H1 (cell line): ENCODE results near the gene KLHL40. TPM values are rescaled to one million over a fixed set of nuclear protein-coding genes. Genes with fewer than 3 reads are reported as not detected.

ENCODE experiments used
- BACH1 ChIP-seq: IDR thresholded peaks from 2 replicates; pipeline ENCODE4 v1.6.1; 2012; ENCODE audit warnings: low read length, improper control_type of control experiment
- USF2 ChIP-seq: IDR thresholded peaks from 2 replicates; pipeline ENCODE4 v1.6.1; 2011; ENCODE audit warnings: low read length, improper control_type of control experiment
- polyA plus RNA-seq, 7 experiments: library from polyadenylated mRNA; depleted of rRNA in 3 of 7; stranded (reverse) in 5 of 7; unstranded in 2 of 7; fragments of >200 nt in 5 of 7; fragments of 200-250 nt in 2 of 7; gene quantifications; 1 replicate in 5 of 7; 2 replicates in 1 of 7; 4 replicates in 1 of 7; pipeline versions ENCODE4 v1.2.1 to v1.2.3, GENCODE V29; 2011 to 2013; ENCODE audit warnings: missing spikeins in 2 of 7, mixed read lengths in 2 of 7
- total RNA-seq: library from RNA; stranded (reverse); fragmentation: NEBNext Ultra II Directional; extraction: Animal tissue kit (Norgen Biotek cat#: 25700); gene quantifications from 2 replicates; pipeline ENCODE4 v1.2.1, GENCODE V29; 2021

KLHL40 gene
- total and polyA plus RNA-seq, 2 of the 8 experiments (the other 6 are each of a cell fraction or from before 2014, with no cell fraction given), result 0.02 TPM; not detected in 1

DNA sequence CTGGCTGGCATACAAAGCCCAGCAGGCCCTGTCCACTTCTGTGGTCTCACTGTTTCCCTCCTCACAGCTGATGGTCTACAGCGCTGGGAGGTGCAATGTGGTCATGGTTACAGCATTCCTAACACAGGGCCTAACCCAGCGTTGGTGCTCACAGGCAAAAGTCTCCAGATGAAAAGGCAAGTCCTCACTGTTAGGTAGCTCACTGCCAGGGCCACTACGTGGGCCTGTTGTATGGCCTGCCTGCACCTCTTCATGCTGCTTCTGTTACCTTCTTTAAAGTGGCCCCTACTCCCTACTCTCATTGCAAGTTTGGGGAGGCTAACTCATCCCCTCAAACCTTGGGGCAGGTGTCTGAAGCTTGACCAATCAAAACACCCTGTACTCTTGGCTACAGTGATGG lies 56.5 kb downstream of the KLHL40 start (continued):
- TF ChIP-seq USF2 (no peak), BACH1 (no peak)
- TF ChIP-seq, all 59 proteins: peak for 0

Other genes starting within 250 kb of the KLHL40 start
- 10.1 and 11.3 TPM in 2 replicates for gene VIPR1, start 182.9 kb upstream of the KLHL40 start, total RNA-seq
- gene VIPR1, start 182.9 kb upstream of the KLHL40 start, polyA plus RNA-seq (2011; rRNA removed), result 7.8 and 11.1 TPM in 2 replicates
- 38.3 and 38.5 TPM in 2 replicates for gene SEC22C, start 103.6 kb upstream of the KLHL40 start, total RNA-seq
- 19.8 and 23.4 TPM in 2 replicates for gene SEC22C, start 103.6 kb upstream of the KLHL40 start, polyA plus RNA-seq (2011; rRNA removed)
- gene SS18L2, start 94.7 kb upstream of the KLHL40 start, total RNA-seq, result 80.7 and 82.7 TPM in 2 replicates
- 32.1 and 61.2 TPM in 2 replicates for gene SS18L2, start 94.7 kb upstream of the KLHL40 start, polyA plus RNA-seq (2011; rRNA removed)
- 56.6 and 62.2 TPM in 2 replicates for gene NKTR, start 84.9 kb upstream of the KLHL40 start, total RNA-seq
- 17.9 and 24.1 TPM in 2 replicates for gene NKTR, start 84.9 kb upstream of the KLHL40 start, polyA plus RNA-seq (2011; rRNA removed)
- gene ZBTB47, start 31.8 kb upstream of the KLHL40 start, total RNA-seq, result 4.0 and 4.1 TPM in 2 replicates
- 2.8 and 3.7 TPM in 2 replicates for gene ZBTB47, start 31.8 kb upstream of the KLHL40 start, polyA plus RNA-seq (2011; rRNA removed)
- not detected in 2 replicates for gene HHATL, start 17.3 kb downstream of the KLHL40 start, total RNA-seq
- 0.16 and 0.18 TPM in 2 replicates for gene HHATL, start 17.3 kb downstream of the KLHL40 start, polyA plus RNA-seq (2011; rRNA removed)
- not detected in 2 replicates for gene CCDC13, start 87.7 kb downstream of the KLHL40 start, total RNA-seq
- 0.06 and 0.09 TPM in 2 replicates for gene CCDC13, start 87.7 kb downstream of the KLHL40 start, polyA plus RNA-seq (2011; rRNA removed)
- gene HIGD1A, start 119.0 kb downstream of the KLHL40 start, total RNA-seq, result 94.7 and 95.4 TPM in 2 replicates
- 33.5 and 67.3 TPM in 2 replicates for gene HIGD1A, start 119.0 kb downstream of the KLHL40 start, polyA plus RNA-seq (2011; rRNA removed)
- gene ACKR2, start 123.9 kb downstream of the KLHL40 start, total RNA-seq, result 0.09 and 0.17 TPM in 2 replicates
- 0.09 and 0.12 TPM in 2 replicates for gene ACKR2, start 123.9 kb downstream of the KLHL40 start, polyA plus RNA-seq (2011; rRNA removed)
- gene CYP8B1, start 190.3 kb downstream of the KLHL40 start, total RNA-seq, result not detected in 2 replicates
- not detected in 2 replicates for gene CYP8B1, start 190.3 kb downstream of the KLHL40 start, polyA plus RNA-seq (2011; rRNA removed)
- gene ZNF662, start 220.6 kb downstream of the KLHL40 start, total RNA-seq, result not detected in 2 replicates
- gene ZNF662, start 220.6 kb downstream of the KLHL40 start, polyA plus RNA-seq (2011; rRNA removed), result 0.03 TPM in 1 of 2 replicates, not detected in the other